ENCODE data around the gene MBLAC1.

MBLAC1 gene

GRCh38 chr7:100095704-100096103 is 31.1 kb upstream of the MBLAC1 start:
- DNase-seq (ENCODE audit: low read depth) = no peak

- DNase-seq (ENCODE audit: low read depth) = no peak
These were observed 27.9 kb upstream of the MBLAC1 start for GRCh38 chr7:100098913-100099312.

DNA sequence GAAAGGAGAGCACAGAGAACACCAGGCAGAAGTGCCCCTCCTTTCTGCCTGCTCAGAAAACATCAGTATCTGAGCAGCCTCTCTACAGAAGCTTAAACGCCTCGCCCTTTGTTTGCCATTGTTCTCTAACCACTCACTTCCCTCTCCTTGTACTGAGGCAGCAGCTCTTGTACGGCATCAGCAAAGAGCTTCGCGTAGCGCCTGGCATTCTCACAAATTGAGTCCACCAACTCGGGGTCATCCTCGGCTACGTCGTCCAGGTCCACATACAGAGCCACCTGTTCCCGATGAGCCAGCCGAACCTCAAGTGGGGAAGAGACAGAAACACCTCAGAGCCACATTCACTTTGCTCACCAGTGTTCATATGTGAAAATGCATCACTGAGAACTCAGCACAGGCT is 27.3 kb upstream of the MBLAC1 start:
- no peak for DNase-seq (ENCODE audit: low read depth)

GRCh38 chr7:100100420-100101015 is 26.2 kb upstream of the MBLAC1 start:
- peak; percentile 80 for DNase-seq (ENCODE audit: low read depth)

DNA sequence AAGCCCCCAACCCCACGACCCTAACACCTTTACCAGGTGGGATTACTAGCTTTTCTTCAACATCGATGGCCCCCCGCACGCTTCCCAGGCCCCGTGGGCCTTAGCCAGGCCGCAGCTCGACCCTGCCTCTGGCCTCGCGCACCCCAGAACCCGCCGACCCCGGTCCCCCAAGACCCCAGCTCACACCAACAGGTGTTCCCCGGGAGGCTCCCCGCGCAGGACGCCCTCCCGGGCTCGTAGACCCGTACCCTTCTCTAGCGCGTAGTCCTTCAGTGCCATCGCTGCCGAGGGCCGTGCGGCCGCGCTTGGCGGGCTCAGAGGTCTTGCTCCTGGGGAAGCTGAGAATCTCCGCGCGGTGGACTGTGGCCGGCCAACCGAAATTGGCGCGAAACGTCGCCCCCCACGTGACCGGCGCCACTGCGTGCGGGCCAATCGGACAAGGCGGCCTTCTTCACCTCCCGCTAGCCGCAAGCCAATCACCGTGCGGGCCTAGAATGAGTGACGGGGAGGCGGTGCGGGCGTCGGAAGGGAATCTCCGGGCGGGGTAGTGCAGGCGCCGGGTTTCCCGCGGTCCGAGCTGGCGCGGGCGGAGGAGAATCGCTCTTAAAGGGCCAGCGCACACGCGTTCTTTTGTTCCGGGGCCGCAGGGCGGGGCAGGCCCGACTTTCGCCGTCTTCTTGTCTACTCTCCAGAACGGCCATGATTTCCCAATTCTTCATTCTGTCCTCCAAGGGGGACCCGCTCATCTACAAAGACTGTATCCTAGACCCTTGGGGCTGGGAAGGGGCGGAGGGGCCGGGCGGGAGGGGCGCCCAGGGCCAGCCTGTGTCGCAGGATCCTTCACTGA is 25.5 kb upstream of the MBLAC1 start, which contains the start of the genes AP4M1 and MCM7:
Gene AP4M1 (plus strand): TSS at position 628 of the 847 bp plus-strand sequence. CDS start 72 bp downstream, at position 700.
Gene MCM7 (minus strand): TSS at position 382 of the 847 bp plus-strand sequence. CDS start 103 bp downstream, at position 279.
- DNase-seq (ENCODE audit: low read depth) = peak; percentile 98

DNA sequence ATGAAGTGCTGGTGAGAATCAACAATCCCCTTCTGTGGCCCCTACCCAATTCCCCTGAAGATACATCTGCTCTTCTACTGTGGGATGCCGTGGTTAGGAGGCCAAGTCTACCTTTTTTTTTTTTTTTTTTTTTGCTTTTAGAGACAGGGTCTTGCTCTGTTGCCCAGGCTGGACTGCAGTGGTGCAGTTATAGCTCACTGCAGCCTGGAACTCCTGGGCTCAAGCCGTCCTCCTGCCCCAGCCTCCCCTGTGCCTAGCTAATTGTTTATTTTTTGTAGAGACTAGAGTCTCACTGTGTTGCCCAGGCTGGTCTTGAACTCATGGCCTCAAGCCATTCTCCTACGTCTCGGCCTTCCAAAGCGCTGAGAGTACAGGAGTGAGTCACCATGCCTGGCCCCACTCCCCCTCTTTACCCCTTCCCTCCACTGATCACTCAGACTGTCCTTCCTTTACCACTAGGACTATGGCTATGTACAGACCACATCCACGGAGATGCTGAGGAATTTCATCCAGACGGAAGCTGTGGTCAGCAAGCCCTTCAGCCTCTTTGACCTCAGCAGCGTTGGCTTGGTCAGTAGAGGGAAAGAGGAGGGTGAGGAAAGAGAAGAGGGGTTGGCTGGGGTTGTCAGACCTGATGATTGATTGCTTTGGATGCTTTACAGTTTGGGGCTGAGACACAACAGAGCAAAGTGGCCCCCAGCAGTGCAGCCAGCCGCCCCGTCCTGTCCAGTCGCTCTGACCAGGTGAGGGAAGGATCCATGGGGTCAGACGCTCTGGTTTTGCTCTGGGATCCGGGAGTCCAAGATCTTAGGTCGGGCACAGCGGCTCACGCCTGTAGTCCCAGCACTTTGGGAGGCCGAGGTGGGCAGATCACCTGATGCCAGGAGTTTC is 23.6 kb upstream of the MBLAC1 start:
- DNase-seq (ENCODE audit: low read depth) = no peak

DNA sequence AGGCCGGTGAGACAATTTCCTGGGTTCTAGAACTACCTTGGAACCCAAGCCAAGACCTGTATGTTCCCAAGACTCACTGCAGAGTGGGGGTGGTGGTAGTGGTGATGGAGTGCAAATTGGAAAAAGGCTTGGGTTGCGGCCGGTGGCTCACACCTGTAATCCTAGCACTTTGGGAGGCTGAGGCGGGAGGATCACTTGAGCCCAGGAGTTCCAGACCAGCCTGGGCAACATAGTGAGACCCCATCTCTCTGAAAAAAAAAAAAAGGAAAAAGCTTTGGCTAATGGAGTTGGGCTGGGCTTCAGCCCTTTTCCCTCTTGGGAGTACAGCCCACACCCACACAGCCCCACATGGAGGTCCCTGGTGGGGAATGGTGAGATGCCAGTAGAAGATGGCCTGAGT is 21.2 kb upstream of the MBLAC1 start:
- no peak for DNase-seq (ENCODE audit: low read depth)

GRCh38 chr7:100106633-100107032 is 20.1 kb upstream of the MBLAC1 start:
- no peak for DNase-seq (ENCODE audit: low read depth)

- no peak for DNase-seq (ENCODE audit: low read depth)
These were observed 19.5 kb upstream of the MBLAC1 start for GRCh38 chr7:100107125-100107737.

DNA sequence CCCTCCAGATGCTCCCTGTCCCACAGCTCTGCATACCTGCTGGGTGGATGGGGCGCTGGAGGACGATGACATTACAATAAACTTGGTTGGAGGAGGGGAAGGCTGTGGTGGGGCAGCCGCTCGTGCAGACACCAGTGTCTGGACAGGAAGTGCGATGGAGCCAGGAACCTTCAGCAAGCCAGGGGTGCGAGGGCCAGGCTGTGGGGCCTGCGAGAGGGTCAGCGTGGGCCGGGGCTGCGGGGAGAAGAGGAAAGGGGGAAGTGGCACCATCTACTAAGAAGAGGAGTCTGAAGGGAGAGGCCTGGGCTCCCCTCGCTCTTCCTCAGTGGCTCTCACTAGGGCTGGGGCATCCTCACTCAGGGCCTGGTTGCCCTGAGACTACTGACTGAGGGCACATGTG is 18.9 kb upstream of the MBLAC1 start:
- no peak for DNase-seq (ENCODE audit: low read depth)

DNA sequence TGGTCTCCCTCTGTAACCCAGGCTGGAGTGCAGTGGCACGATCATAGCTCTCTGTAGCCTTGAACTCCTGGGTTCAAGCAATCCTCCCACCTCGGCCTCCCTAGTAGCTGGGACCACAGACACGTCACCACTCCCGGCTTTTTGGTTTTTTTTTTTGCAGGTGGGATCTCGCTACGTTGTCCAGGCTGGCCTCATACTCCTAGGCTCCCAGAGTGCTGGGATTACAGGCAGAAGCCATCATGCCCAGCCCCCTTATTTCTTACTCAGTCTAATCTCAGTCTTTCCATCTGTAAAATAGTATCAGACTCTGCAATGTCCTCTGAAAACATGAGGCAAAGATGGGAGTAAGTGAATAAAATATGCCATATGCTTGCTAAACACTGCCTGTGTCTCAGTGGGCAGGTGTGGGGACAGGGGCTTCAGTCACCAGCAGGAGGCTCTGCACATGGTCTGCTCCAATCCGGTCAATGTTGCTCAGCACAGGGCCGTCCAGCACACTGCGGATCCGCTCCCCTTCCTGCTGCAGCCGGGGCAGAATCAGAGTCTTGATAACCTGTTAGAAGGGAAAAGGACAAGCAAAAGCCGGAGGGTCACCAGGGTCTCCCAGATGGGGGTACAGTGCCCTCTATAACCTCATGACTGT is 17.1 kb upstream of the MBLAC1 start:
- DNase-seq (ENCODE audit: low read depth) = no peak

DNA sequence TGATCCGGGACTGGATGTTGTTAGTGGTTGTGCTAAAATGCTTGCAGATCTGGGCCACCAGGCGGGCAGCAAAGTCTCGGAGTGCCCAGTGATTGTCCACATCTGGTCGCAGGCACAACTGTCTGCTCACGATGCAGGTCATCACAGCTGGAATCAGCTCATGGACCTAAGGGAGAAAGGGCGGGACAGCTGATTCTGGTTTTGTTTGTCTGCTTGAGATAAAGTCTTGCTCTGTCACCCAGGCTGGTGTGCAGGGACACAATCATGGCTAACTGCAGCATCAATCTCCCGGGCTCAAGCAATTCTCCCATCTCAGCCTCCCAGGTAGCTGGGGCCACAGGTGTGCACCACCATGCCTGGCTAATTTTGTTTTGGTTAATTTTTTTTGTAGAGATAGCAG is 15.6 kb upstream of the MBLAC1 start:
- no peak for DNase-seq (ENCODE audit: low read depth)

- DNase-seq (ENCODE audit: low read depth) = no peak
These were observed 14.9 kb upstream of the MBLAC1 start for GRCh38 chr7:100111914-100112313.

DNA sequence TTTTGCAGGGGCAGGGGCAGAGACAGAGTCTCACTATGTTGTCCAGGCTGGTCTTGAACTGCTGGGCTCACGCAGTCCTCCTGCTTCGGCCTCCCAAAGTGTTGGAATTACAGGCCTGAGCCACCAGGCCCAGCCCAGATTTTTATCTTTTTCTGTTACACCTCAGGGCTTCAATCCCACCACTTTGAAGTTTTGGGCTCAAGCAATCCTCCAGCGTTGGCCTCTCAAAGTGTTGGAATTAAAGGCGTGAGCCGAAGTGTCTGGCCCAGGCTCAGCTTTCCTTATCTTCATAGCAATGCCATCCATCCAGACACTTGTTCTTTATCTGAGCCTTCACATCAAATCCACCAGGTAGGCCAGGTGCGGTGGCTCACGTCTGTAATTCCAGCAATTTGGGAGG is 11.7 kb upstream of the MBLAC1 start:
- no peak for DNase-seq (ENCODE audit: low read depth)

GRCh38 chr7:100118388-100119071 is 8.2 kb upstream of the MBLAC1 start:
- DNase-seq (ENCODE audit: low read depth) = no peak

GRCh38 chr7:100119072-100119969 is 7.4 kb upstream of the MBLAC1 start, which contains the start of the genes CNPY4 and TAF6:
Gene CNPY4, plus strand, starts transcription at chr7:100119634. Its CDS starts 111 bp downstream, at chr7:100119745.
Gene TAF6, minus strand, starts transcription at chr7:100119358. Its CDS starts 5,149 bp downstream, at chr7:100114209.
- peak; percentile 94 for DNase-seq (ENCODE audit: low read depth)

DNA sequence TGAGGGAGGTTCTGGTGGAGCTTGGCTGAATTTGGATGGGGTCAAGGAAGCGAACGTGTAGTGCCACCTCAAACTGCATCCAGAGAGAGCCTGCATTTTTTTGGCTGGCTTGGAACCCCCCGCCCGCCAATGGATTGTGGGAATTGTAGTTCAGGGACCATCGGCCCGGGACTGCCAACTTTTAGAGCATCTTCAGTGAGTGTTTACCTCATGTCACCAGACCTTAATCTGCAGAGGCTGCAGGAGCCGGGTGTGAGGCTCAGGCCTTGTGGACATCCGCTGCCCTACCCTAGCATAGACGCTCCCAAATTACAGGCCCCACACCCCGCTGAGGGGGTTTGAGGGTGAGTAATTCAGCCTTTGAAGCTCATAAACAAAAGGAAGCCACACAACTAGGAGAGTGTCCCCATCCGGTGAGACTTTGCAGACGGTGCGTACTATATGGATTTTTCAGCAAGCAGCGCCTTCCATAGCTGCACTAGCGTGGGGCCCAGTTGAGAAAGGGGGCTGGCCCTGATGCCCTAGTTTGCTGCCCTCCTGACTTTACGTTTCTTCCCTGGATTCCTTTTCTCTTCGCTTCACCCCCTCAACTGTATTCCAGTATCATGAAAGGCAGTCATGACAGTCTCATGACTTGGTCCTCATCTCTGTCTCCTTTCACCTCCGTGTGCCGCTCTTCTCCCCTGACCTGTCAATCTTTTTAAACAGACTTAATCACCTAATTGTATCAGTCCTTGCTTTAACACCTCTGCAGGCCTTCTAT is 6.6 kb upstream of the MBLAC1 start:
- DNase-seq (ENCODE audit: low read depth) = peak; percentile 62

- no peak for DNase-seq (ENCODE audit: low read depth)
These were observed 6.1 kb upstream of the MBLAC1 start for GRCh38 chr7:100120733-100121036.

DNA sequence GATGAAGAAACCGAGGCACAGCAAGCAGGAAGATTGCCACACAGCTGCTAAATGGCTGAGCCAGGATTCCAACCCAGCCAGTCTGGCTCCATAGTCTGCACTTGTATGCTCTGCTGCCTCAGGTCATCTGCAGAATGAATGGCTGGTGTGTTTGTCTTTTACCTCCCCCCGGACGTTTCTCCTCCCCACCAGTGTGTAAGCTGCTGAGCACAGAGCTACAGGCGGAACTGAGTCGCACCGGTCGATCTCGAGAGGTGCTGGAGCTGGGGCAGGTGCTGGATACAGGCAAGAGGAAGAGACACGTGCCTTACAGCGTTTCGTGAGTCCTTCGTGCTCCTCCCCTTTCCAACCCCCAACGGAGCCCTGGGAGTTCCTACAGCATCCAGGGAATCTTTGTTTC is 4.7 kb upstream of the MBLAC1 start:
- DNase-seq (ENCODE audit: low read depth) = no peak

Data from activated T-cell treated with anti-CD3 and anti-CD28 coated beads for 24 hours (primary cell).